Raji (cell line): ENCODE results near the gene AIRE.

ENCODE experiments used
- POLR2A ChIP-seq: IDR thresholded peaks from 2 replicates; pipeline ENCODE4 v1.6.1; 2011; ENCODE audit warnings: low read depth, low read length, control low read depth; ENCODE audit not compliant: insufficient read depth

Gene AIRE

DNA sequence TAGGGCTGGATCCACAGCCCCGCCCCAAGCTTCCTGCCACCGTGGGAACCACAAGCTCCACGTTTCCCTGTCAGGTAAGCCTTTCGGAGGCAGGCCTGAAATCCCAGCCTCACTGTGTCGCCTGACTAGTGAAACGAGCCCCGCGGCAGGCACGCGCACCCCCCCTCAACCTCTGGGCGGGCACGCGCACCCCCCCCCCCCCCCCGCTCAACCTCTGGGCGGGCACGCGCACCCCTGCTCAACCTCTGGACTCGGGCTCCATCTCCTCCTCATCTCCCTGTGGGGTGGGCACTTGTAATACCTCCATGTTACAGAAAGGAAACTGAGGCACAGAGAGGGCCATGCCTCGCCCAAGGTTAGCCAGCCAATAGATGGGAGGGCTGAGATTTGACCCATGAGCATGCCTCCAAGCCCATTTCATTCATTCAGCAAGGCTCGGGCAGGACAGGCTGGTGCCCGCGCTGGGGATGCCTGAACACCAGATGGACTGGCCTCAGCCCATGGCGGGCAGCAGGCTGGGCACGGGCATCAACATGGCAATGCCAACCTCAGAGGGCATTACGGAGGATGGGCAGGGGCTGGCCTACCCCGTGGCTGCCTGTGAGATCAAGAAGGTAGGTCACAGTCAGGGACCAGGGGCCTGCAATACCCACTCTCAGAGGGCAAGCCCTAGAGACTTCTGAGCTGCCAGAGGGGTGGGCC lies 48.8 kb downstream of the AIRE start:
- TF ChIP-seq POLR2A: no peak

DNA sequence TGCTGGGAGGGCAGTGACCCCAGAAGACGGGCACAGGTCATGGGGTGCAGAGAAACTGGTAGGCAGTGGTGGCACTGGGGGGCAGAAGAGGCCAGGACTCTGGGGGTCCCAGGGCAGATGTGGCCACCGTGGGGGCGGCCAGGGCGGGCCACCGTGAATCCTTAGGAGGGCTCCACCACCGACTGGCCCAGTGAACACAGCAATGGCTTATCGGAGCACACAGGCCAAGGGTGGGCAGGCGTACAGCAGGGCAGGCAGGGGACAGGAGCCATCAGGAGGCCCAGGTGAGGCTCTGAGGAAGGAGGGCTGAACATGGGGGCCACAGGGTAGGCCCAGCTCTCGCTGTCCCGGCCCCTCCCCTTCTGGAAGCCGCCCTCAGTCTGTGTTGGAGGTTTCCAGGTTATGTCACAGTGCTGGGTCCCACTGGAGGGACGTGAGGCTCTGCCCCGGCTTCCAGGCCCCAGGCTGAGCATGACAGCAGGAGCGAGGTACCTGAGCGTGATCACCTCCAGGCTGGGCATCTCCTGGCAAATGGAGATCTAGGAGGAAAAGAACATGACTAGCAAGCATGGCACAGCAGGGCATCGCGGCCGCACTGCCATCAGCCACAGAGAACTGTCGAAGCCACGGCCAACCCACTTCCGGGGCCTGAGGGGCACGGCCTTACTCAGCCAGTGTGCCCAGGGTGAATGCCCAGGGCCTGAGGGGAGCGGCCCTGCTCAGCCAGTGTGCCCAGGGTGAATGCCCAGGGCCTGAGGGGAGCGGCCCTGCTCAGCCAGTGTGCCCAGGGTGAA lies 49.8 kb downstream of the AIRE start:
- no peak for TF ChIP-seq POLR2A

DNA sequence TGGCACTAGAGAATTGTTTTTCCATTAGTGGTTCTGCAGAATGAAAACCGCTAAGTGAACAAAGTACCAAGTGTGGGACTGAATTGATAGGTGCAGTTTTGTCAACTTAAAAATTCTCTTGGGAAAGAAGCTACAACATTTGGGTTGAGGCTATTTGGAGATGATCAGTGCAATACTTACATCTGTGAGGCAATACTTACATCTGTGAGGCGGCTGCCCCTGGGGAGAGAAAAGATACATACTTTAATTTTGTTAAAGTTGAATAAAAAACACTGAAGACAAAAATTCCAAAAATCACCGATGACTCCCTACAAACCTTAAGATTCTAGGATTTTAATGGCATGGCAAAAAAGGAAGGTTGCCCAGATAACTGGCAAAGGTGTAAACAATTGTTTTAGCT lies 51.8 kb downstream of the AIRE start:
- TF ChIP-seq POLR2A: no peak

DNA sequence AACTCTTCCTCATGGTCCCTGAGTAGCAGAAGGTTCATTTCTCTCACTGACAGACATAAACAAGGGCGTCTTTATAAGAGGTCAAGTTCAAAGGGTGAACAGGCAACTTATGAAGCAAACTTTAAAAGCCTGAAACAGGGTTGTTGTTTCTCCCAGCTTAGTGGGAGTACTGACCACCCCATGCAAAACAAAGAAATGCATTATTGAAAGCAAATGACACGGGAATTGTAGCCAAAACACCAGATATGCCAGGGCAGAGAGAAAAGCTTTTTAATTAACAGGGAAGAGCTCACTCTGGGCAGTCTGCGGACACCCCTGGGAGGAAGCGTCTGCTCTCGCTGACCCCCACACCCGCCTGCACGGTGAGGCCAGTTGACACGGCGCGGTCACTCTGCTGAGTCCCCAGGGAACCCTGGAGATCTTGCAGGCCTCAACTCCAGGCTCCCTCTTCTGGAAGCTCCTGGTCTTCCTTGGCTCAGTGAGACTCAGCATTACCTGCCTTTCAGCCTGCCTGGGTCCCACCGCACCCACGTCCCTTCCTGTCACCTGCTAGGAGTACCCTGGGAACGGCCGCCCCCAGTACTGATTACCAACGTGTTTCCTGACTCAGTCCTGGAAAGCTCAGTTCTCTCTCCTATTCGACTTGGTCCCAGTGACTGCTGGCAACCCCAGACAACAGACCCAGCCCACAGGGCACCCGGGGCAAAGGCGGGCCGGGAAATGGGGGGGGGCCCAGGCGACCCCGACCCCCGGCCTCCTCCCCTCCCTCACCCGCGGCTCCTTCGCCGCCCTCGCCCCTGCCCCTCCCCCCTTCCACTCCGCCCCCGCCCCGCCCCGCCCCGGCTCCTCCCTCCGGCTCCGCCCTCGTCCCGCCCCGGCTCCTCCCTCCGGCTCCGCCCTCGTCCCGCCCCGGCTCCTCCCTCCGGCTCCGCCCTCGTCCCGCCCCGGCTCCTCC lies 52.5 kb downstream of the AIRE start:
- TF ChIP-seq POLR2A: no peak

DNA sequence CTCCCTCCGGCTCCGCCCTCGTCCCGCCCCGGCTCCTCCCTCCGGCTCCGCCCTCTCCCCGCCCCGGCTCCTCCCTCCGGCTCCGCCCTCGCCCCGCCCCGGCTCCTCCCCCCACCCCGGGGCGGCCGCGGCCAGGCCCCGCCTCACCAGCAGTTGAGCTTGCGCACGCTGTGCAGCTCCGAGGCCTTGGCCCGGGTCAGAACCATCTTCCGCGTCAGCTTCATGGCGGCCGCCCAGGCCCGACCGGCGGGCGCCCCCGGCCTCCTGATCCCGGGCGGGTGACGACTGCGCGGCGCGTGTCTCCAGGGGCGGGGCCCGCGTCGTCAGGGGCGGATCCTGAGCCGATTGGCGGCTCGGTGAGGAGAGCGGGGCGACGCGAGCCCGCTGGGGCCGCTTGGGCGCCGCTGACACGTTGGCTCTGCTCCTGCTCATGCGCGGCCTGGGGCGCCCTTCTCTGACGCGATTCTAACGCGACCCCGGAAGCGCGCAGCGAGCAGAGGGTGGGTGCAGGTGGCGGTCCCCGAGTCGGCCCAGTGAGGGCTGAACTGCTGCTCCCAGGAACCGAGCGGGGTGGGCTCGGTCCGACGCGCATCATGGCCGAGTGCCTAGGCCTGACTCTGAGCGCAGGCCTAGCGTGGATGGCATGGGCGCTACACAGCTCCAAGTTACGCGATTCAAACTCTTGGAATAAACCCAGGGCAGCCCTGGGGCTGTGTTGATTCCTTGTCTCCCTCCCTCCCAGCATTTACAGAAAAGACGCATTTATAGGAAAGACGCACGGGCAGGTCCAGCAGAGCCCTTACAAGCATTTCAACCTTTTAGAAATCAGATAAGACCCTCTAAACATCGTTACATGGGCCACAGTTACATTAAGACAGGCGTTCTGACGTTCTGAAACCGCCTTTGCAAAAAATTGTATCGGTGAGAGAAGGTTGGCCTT lies 53.6 kb downstream of the AIRE start, which contains the start of gene CFAP410:
Gene CFAP410, minus strand, starts transcription at position 420 of the 940 bp plus-strand sequence. Its CDS starts 196 bp downstream, at position 224.
- TF ChIP-seq POLR2A: peak; percentile 97

DNA sequence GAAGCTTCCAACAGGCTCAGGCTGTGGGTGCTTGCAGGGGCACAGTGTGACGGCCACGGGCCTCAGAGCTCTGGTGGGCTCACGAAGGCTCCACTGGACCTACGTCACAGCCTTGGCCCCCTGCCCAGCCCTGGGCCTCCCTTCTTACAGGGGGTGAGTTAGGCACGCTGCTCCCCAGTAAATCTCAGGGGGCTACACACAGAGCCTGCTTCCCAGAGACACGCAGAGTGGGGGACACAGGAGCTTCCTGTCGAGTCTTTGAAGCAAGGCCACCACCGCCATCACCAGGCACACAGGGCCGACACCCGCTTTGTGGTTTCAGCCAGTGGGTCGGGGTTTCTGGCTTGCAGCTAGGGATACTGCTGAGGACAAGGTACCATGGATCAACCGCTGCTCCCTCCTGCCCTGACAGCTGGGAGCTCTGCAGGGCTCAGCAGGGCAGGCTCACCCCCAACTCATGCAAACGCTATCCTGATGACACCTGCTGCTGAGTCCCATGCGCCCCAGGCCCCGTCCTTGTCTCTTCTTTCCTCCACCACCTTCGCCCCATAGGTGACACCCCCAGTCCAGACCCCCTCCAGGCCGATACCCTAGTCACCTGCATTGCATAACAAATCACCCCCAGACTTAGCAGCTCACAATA lies 59.0 kb downstream of the AIRE start:
- no peak for TF ChIP-seq POLR2A

DNA sequence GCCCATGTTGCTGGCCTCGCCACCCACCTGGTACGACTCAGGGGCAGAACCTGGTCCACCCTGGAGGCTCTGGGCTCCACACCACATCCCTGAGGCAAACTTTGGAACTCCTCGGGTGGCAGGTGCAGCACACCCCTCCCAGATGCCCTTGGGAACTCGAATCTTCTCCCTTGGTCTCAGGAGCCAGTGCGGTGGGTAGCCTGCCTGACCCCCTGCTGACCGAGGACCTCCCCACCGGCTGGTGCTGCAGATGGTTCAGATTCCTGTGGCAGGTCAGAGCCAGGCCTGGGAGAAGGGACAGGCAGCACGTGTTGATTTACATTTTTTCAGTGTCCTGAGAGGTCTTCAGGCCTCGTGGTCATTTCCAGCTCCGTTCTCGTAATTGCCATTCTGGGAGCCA lies 59.8 kb downstream of the AIRE start:
- TF ChIP-seq POLR2A: no peak

DNA sequence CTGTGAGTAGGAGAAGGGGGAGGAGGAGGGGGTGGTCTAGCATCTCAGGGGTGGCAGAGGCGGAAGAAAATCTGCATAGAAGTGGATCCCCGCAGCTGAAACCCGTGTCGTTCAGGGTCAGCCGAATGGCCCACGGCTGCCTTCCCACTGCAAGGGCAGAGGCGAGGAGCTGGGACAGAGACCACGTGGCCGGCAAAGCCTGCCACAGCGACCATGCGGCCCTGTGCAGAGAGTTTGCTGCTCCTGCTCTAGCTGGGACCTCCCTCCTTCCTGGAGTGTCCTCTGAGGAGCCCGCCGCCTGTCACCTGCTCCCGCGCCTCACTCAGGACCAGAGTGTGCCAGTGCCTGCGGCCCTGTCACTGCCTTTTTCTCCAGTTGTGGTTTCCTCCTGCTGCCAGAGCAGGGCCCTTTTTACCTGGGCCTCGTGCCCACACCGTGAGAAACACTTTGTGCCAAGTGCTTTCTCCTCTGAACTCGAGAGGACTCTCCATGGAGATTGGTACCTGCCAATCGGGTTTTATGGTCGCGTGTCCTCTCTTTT lies 62.3 kb downstream of the AIRE start:
- TF ChIP-seq POLR2A: no peak
